Aorta (tissue), 5 donors: ENCODE results near the gene SLC19A2. TPM values are rescaled to one million over a fixed set of nuclear protein-coding genes. Genes with fewer than 3 reads are reported as not detected.

Experiments used
- ATAC-seq: fragments of 200-7000 bp; cut with Tn5 transposase; one replicate; pipeline ENCODE4 v1.9.1; 2022; ENCODE audit warnings: moderate library complexity; ENCODE audit not compliant: low FRiP score
- DNase-seq, 2 donors: peaks; one replicate each; pipeline ENCODE4 v3.0.0-alpha.2; 2020
- H3K27ac ChIP-seq, 2 donors: one replicate each; pipeline ENCODE4 v1.5.1; 2013; ENCODE audit warnings: low read length in 2 of 2, mild to moderate bottlenecking in 2 of 2, moderate library complexity in 2 of 2, control low read depth in 1 of 2, inconsistent platforms in 1 of 2, low read depth in 1 of 2
- H3K27me3 ChIP-seq, 2 donors: one replicate each; pipeline ENCODE4 v1.6.1; 2013; ENCODE audit warnings: control low read depth in 1 of 2, low read length in 1 of 2, mild to moderate bottlenecking in 1 of 2, moderate library complexity in 1 of 2; ENCODE audit not compliant: insufficient read depth in 2 of 2, control insufficient read depth in 1 of 2
- H3K36me3 ChIP-seq, 2 donors: one replicate each; pipeline ENCODE4 v1.6.1; 2013; ENCODE audit warnings: control low read depth in 1 of 2, low read length in 1 of 2, mild to moderate bottlenecking in 1 of 2; ENCODE audit not compliant: insufficient read depth in 2 of 2, control insufficient read depth in 1 of 2
- H3K4me1 ChIP-seq, 2 donors: one replicate each; pipeline ENCODE4 v1.6.1; 2013; ENCODE audit warnings: low read length in 2 of 2, control low read depth in 1 of 2, mild to moderate bottlenecking in 1 of 2, moderate library complexity in 1 of 2; ENCODE audit not compliant: insufficient read depth in 2 of 2, control insufficient read depth in 1 of 2
- H3K4me3 ChIP-seq, 2 donors: one replicate each; pipeline ENCODE4 v1.5.1; 2013; ENCODE audit warnings: low read length in 2 of 2, control low read depth in 1 of 2, mild to moderate bottlenecking in 1 of 2
- H3K9me3 ChIP-seq: one replicate; pipeline ENCODE4 v1.6.1; 2013; ENCODE audit warnings: mild to moderate bottlenecking, low read length; ENCODE audit not compliant: control insufficient read depth
- WGBS, 2 donors: extraction: QIAGEN DNeasy Blood & Tissue Kit; methylation state at CpG; one replicate each; pipeline ENCODE4 v1.1.7; 2013; 5-methylcytosine and 5-hydroxymethylcytosine counted together
- intact Hi-C, 2 donors: fragments of 100-400 bp; cut with DNase I; formaldehyde crosslinking; loops; one replicate each; pipeline versions ENCODE4 v1.14.2 to v1.15.0; 2022
- polyA plus RNA-seq, 2 donors: library from polyadenylated mRNA; stranded (reverse); fragments of 200-250 nt; gene quantifications; one replicate each; pipeline ENCODE4 v1.2.3, GENCODE V29; 2013
- total RNA-seq, 2 donors: library from RNA; stranded (reverse); fragmentation: NEBNext Ultra II Directional; extraction: Animal tissue kit (Norgen Biotek cat#: 25700); gene quantifications; one replicate each; pipeline ENCODE4 v1.2.1, GENCODE V29; 2021
- donor health status: healthy with polysubstance abuse.
- donor health status: Bipolar disorder and iron deficiency.
- donor health status: DM: no; HTN: no; CAD: no.
- donor health status: DM: no; HTN: no; CAD: no.
- donor health status: DM: yes; HTN: yes; CAD: no.

SLC19A2 gene
- total and polyA plus RNA-seq, 4 donors: 3.5 to 26.9 (median 8.4) TPM

DNA sequence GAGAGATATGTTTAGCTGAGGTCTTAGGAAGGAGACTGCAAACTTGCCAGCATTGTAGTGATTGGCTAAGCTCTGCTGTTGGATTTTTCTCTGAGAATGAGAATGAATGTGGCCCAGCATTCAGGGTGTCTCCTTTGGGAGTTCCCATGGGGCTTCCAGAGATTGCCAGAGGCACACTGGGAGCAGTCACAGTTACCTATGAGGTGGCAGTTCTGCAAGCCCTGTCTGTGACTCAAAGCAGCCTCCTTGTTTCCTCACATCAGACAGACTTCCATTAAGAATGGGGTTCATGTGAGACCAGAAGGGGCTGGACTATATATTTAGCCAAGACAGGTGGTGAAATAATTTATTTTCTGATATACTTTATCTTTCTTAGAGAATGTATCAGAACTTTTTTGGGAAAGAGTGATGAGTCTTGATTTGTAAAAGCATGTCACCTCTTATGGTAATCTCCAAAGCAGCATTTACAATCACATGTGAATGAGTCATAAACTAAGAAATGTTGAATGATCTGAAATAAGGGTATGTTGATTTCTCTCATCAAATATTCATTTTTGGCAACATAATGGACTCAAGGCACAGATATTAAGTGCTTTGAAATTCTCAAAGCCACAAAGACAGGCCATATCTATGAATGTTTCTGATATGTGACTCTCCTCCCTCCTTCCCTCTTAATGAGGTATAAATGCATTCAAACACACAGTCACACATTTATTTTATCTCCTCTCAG lies 9.5 kb upstream of the SLC19A2 start:
- Histone ChIP-seq H3K4me3 (no peak overlapping the region), H3K9me3 (no peaks in the 10 kb centered on the region), H3K4me1 (no peaks in the 10 kb centered on the region), H3K27ac (no peak overlapping the region), H3K27me3 (no peaks in the 10 kb centered on the region), H3K36me3 (no peaks in the 10 kb centered on the region)
- ATAC-seq (no peak), DNase-seq (no peak)
- intact Hi-C loops: no loop called here

- H3K9me3 ChIP-seq: no peaks in the 10 kb centered on the region
- no peak for DNase-seq
- H3K27me3 ChIP-seq: no peaks in the 10 kb centered on the region
- 94 to 96% methylated on average over 3 of the region's 3 CpGs for WGBS, 2 donors
- H3K27ac ChIP-seq: no peak overlapping the region
- H3K36me3 ChIP-seq: no peaks in the 10 kb centered on the region
- intact Hi-C loops: no loop called here
- no peak overlapping the region for H3K4me3 ChIP-seq
- no peak for ATAC-seq
- H3K4me1 ChIP-seq: no peaks in the 10 kb centered on the region
Measured at GRCh38 chr1:169494343-169494742, 8.6 kb upstream of the SLC19A2 start.

- Histone ChIP-seq H3K27me3 (no peaks in the 10 kb centered on the region), H3K9me3 (no peaks in the 10 kb centered on the region), H3K36me3 (no peaks in the 10 kb centered on the region), H3K4me3 (no peak overlapping the region), H3K4me1 (no peaks in the 10 kb centered on the region), H3K27ac (no peak overlapping the region)
- no peak for ATAC-seq
- DNase-seq: no peak
- intact Hi-C loops: no loop called here
- WGBS, 2 donors: 85 to 88% methylated on average over 1 of the region's 1 CpG
Measured at GRCh38 chr1:169493251-169493650, 7.5 kb upstream of the SLC19A2 start.

DNA sequence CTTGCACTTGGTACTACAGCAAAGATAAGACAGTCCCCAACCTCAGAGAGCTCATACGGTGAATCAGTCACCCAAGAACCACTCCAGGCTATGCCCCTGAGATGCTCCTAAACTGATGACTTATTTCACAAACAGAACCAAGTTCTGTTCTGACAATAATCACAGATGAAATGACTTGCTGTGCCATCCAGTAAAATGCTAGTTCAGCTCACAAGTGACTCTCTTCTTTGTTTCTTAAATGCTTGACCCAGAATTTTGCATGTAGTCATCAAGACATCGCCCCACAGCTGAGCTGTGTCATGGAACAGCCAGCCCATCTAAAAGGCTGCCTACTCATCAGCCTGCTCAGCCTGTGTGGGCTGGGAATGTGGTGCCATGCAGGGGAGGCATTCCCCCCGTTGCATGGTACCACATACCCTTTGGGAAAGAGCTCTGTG lies 6.1 kb upstream of the SLC19A2 start:
- intact Hi-C loops: no loop called here
- ATAC-seq: no peak
- Histone ChIP-seq H3K27me3 (no peaks in the 10 kb centered on the region), H3K27ac (no peak overlapping the region), H3K36me3 (no peaks in the 10 kb centered on the region), H3K4me1 (no peaks in the 10 kb centered on the region), H3K4me3 (no peak overlapping the region), H3K9me3 (no peaks in the 10 kb centered on the region)
- 88 to 92% methylated on average over 3 of the region's 3 CpGs for WGBS, 2 donors
- no peak for DNase-seq

DNA sequence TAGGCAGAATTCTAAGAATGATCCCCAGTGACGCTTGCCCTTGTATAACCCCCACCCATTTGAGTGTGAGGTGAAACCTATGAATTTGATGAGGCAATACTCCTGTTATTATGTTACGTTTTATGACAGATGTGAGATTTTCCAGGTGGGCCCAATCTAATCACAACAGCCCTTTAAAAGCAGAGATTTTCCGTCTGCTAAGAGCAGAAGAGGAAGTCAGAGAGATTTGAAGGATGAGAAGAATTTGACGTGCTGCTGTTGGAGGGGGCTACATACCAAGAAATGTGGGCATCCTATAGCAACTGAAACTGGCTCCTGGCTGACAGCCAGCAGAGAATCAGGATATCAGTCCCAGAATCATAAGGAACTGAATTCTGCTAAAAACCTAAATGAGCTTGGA lies 2.4 kb upstream of the SLC19A2 start:
- Histone ChIP-seq H3K27ac (no peak overlapping the region), H3K4me3 (no peak overlapping the region), H3K4me1 (peaks cover 0 to 4% of the 10 kb centered on the region in 2 donors), H3K9me3 (no peaks in the 10 kb centered on the region), H3K27me3 (no peaks in the 10 kb centered on the region), H3K36me3 (no peaks in the 10 kb centered on the region)
- no peak for DNase-seq
- 95 to 96% methylated on average over 4 of the region's 4 CpGs for WGBS, 2 donors
- intact Hi-C loops: loop anchor here in 1 of 2 donors (5.0 kb wide), 1 partner anchor 121 kb away; the partner anchor contains the start of genes BLZF1 and NME7
- no peak for ATAC-seq

GRCh38 chr1:169487561-169487960 lies 1.8 kb upstream of the SLC19A2 start:
- Histone ChIP-seq H3K36me3 (no peaks in the 10 kb centered on the region), H3K4me1 (peaks cover 0 to 4% of the 10 kb centered on the region in 2 donors), H3K4me3 (no peak overlapping the region), H3K9me3 (no peaks in the 10 kb centered on the region), H3K27ac (no peak overlapping the region), H3K27me3 (no peaks in the 10 kb centered on the region)
- 92% methylated on average over 16 of the region's 16 CpGs for WGBS, 2 donors
- DNase-seq (no peak), ATAC-seq (no peak)
- intact Hi-C loops: loop anchor here in 1 of 2 donors (5.0 kb wide), 1 partner anchor 120 kb away; the partner anchor contains the start of genes BLZF1 and NME7

DNA sequence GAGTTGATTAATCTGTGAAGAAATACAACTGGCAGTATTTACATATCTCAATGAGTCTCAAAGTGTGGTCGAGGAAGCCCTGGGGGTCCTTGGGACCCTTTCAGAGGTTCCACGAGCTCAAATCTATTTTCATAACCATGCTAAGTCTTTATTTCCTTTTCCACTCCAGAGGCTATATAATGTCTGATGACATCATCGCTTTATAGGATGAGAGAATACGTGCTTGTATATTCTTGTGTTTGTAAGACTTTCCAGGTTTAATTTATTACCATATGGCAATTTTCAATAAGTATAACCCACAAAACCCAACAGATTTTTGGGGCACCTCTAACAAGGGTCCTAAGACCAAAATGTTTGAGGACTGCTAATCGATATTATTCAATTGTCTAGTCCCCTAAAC lies 1.4 kb upstream of the SLC19A2 start:
- peaks cover 0 to 4% of the 10 kb centered on the region in 2 donors for H3K4me1 ChIP-seq
- H3K36me3 ChIP-seq: no peaks in the 10 kb centered on the region

DNA sequence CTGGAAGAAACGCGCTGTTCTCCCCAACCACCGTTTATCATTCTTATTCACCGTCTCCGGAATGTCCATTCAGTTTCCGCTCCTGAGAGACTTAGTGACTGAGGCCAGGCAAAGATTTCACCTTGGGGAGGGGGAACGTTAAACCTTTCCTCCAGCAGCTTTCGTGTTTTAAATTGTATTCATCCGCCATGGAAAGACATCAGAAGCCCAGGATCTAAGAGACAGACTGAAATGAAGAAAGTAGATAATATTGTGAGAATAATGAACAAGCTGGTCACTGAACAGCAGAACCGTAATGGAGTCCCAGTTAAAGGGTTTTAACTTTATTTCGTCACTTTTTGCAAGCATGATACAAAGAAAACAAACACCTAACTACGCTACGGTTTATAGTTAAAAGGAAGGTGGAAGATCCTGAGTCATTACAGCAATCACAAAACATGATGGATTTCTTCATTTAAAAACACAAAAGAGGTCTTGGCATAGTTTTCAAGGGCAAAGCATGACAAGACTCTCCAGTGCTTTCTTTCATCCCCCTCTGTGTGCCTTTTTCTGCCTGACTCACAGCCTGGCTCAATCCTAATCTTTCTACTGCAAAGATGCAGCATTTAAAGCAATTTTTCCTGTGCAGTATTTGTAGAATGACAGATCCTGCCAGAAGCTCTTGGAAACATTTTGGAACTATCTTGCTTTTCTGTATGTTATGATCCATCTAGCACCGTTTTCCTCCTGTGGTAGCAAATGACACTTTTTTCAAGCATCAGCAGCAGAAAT lies 722 bp upstream of the SLC19A2 start:
- H3K27ac ChIP-seq: peak overlapping the region; percentile 85 to 99
- no peaks in the 10 kb centered on the region for H3K36me3 ChIP-seq
- no peaks in the 10 kb centered on the region for H3K9me3 ChIP-seq
- no peak for DNase-seq
- intact Hi-C loops: loop anchor here in 1 of 2 donors (5.0 kb wide), 1 partner anchor 119 kb away; the partner anchor contains the start of genes BLZF1 and NME7
- H3K4me1 ChIP-seq: peaks cover 1 to 4% of the 10 kb centered on the region in 2 donors
- no peak for ATAC-seq
- H3K4me3 ChIP-seq: peak overlapping the region; percentile 51 to 52
- H3K27me3 ChIP-seq: no peaks in the 10 kb centered on the region
- WGBS, 2 donors: 0 to 1% methylated on average over 14 of the region's 14 CpGs

More for the DNA sequence above, 1.4 kb upstream of the SLC19A2 start:
- Histone ChIP-seq H3K27ac (peak overlapping the region; percentile 33 to 99), H3K9me3 (no peaks in the 10 kb centered on the region), H3K4me3 (no peak overlapping the region), H3K27me3 (no peaks in the 10 kb centered on the region)
- DNase-seq (no peak), ATAC-seq (no peak)
- WGBS, 2 donors: 87 to 90% methylated on average over 5 of the region's 5 CpGs
- intact Hi-C loops: loop anchor here in 1 of 2 donors (5.0 kb wide), 1 partner anchor 120 kb away; the partner anchor contains the start of genes BLZF1 and NME7
